ENCODE data around the gene BPIFB2.
"Not testable (repeated sequence)": the region's sequence is repeated elsewhere in the genome, so short reads cannot be mapped to it uniquely, and the experiment has no call there.

DNA sequence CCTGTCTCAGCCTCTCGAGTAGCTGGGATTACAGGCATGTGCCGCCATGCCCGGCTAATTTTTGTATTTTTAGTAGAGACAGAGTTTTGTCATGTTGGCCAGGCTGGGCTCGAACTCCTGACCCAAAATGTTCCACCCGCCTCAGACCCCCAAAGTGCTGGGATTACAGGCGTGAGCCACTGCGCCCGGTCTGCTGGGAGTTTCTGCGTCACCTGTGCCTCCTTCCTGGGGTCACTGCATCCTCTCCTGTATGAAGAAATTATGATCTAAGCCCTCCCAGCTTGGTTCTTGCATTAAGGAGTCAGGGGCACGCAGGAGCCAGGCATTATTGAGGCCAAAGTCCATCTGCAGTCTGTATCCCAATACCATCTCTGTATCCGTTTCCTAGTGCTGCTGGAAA lies 44.9 kb upstream of the BPIFB2 start:
- not testable (repeated sequence) for TF ChIP-seq POLR2AphosphoS5 (IDR thresholded peaks at IDR 0.05; ENCODE audit: low read length); TBL1XR1 (IDR thresholded peaks at IDR 0.05; ENCODE audit: low read depth, low read length); POLR2A (IDR thresholded peaks at IDR 0.05; ENCODE audit: low read depth, low read length); RBBP5 (conservative IDR thresholded peaks at IDR 0.05); ZNF384 (IDR thresholded peaks at IDR 0.05; ENCODE audit: borderline replicate concordance, low read depth, low read length); NFYB (IDR thresholded peaks at IDR 0.05; ENCODE audit: insufficient read depth, low read depth, low read length); ZNF217 (IDR thresholded peaks at IDR 0.05); BCL11A (IDR thresholded peaks at IDR 0.05; ENCODE audit: low read depth, low read length); MEF2B (IDR thresholded peaks at IDR 0.05; ENCODE audit: partially characterized antibody, poor library complexity, severe bottlenecking); CREB1 (IDR thresholded peaks at IDR 0.05; ENCODE audit: low read depth)
- TF ChIP-seq, protein P1, sequence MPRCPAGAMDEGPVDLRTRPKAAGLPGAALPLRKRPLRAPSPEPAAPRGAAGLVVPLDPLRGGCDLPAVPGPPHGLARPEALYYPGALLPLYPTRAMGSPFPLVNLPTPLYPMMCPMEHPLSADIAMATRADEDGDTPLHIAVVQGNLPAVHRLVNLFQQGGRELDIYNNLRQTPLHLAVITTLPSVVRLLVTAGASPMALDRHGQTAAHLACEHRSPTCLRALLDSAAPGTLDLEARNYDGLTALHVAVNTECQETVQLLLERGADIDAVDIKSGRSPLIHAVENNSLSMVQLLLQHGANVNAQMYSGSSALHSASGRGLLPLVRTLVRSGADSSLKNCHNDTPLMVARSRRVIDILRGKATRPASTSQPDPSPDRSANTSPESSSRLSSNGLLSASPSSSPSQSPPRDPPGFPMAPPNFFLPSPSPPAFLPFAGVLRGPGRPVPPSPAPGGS (IDR thresholded peaks at IDR 0.05; ENCODE audit: borderline replicate concordance, insufficient read depth, low read depth, low read length, poor library complexity, severe bottlenecking) = not testable (repeated sequence)
- TF ChIP-seq, protein P2, sequence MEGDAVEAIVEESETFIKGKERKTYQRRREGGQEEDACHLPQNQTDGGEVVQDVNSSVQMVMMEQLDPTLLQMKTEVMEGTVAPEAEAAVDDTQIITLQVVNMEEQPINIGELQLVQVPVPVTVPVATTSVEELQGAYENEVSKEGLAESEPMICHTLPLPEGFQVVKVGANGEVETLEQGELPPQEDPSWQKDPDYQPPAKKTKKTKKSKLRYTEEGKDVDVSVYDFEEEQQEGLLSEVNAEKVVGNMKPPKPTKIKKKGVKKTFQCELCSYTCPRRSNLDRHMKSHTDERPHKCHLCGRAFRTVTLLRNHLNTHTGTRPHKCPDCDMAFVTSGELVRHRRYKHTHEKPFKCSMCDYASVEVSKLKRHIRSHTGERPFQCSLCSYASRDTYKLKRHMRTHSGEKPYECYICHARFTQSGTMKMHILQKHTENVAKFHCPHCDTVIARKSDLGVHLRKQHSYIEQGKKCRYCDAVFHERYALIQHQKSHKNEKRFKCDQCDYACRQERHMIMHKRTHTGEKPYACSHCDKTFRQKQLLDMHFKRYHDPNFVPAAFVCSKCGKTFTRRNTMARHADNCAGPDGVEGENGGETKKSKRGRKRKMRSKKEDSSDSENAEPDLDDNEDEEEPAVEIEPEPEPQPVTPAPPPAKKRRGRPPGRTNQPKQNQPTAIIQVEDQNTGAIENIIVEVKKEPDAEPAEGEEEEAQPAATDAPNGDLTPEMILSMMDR (IDR thresholded peaks at IDR 0.05 in 2 of 3, conservative IDR thresholded peaks at IDR 0.05 in 1 of 3; ENCODE audit: control insufficient read depth in 2 of 3, extremely low read depth in 1 of 3, insufficient read depth in 1 of 3, low read depth in 3 of 3, low read length in 3 of 3) = not testable (repeated sequence)
- TF ChIP-seq, protein P3, sequence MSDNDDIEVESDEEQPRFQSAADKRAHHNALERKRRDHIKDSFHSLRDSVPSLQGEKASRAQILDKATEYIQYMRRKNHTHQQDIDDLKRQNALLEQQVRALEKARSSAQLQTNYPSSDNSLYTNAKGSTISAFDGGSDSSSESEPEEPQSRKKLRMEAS (IDR thresholded peaks at IDR 0.05; ENCODE audit: low read depth, low read length) = not testable (repeated sequence)
- TF ChIP-seq, protein P4, sequence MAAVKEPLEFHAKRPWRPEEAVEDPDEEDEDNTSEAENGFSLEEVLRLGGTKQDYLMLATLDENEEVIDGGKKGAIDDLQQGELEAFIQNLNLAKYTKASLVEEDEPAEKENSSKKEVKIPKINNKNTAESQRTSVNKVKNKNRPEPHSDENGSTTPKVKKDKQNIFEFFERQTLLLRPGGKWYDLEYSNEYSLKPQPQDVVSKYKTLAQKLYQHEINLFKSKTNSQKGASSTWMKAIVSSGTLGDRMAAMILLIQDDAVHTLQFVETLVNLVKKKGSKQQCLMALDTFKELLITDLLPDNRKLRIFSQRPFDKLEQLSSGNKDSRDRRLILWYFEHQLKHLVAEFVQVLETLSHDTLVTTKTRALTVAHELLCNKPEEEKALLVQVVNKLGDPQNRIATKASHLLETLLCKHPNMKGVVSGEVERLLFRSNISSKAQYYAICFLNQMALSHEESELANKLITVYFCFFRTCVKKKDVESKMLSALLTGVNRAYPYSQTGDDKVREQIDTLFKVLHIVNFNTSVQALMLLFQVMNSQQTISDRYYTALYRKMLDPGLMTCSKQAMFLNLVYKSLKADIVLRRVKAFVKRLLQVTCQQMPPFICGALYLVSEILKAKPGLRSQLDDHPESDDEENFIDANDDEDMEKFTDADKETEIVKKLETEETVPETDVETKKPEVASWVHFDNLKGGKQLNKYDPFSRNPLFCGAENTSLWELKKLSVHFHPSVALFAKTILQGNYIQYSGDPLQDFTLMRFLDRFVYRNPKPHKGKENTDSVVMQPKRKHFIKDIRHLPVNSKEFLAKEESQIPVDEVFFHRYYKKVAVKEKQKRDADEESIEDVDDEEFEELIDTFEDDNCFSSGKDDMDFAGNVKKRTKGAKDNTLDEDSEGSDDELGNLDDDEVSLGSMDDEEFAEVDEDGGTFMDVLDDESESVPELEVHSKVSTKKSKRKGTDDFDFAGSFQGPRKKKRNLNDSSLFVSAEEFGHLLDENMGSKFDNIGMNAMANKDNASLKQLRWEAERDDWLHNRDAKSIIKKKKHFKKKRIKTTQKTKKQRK (IDR thresholded peaks at IDR 0.05; ENCODE audit: low read depth, low read length) = not testable (repeated sequence)

Measured in GM12878 (cell line).